ENCODE results near the gene BCL2L13.
"Not testable (repeated sequence)": the region's sequence is repeated elsewhere in the genome, so short reads cannot be mapped to it uniquely, and the experiment has no call there.

Gene BCL2L13

GRCh38 chr22:17637490-17638181 lies 921 bp upstream of the BCL2L13 start:
- DNase-seq: peak; percentile 24

- DNase-seq: no peak
Measured at GRCh38 chr22:17638182-17638431, 450 bp upstream of the BCL2L13 start.

GRCh38 chr22:17639247-17639741 lies 737 bp downstream of the BCL2L13 start:
- DNase-seq: peak; percentile 60

GRCh38 chr22:17641269-17641668 lies 2.7 kb downstream of the BCL2L13 start:
- no peak for DNase-seq

GRCh38 chr22:17642357-17642756 lies 3.8 kb downstream of the BCL2L13 start:
- not testable (repeated sequence) for DNase-seq

- DNase-seq: no peak
Measured at GRCh38 chr22:17647452-17647851, 8.9 kb downstream of the BCL2L13 start.

- DNase-seq: no peak
Measured at GRCh38 chr22:17647991-17648390, 9.4 kb downstream of the BCL2L13 start.

GRCh38 chr22:17648569-17648968 lies 10.0 kb downstream of the BCL2L13 start:
- no peak for DNase-seq

GRCh38 chr22:17655289-17655688 lies 16.7 kb downstream of the BCL2L13 start:
- DNase-seq: no peak

GRCh38 chr22:17656870-17657395 lies 18.4 kb downstream of the BCL2L13 start:
- DNase-seq: no peak

GRCh38 chr22:17664414-17665055 lies 26.0 kb downstream of the BCL2L13 start:
- no peak for DNase-seq

- DNase-seq: no peak
Measured at GRCh38 chr22:17665248-17665647, 26.7 kb downstream of the BCL2L13 start.

- DNase-seq: no peak
Measured at GRCh38 chr22:17665854-17666253, 27.3 kb downstream of the BCL2L13 start.

GRCh38 chr22:17671521-17672092 lies 33.0 kb downstream of the BCL2L13 start:
- DNase-seq: not testable (repeated sequence)

- DNase-seq: no peak
Measured at GRCh38 chr22:17672417-17672991, 33.9 kb downstream of the BCL2L13 start.

- no peak for DNase-seq
Measured at GRCh38 chr22:17674152-17674551, 35.6 kb downstream of the BCL2L13 start.

GRCh38 chr22:17675584-17675983 lies 37.0 kb downstream of the BCL2L13 start:
- DNase-seq: no peak

- no peak for DNase-seq
Measured at GRCh38 chr22:17678817-17679385, 40.3 kb downstream of the BCL2L13 start.

- no peak for DNase-seq
Measured at GRCh38 chr22:17684245-17684644, 45.7 kb downstream of the BCL2L13 start.

- no peak for DNase-seq
Measured at GRCh38 chr22:17692841-17693240, 54.3 kb downstream of the BCL2L13 start.

- DNase-seq: no peak
Measured at GRCh38 chr22:17694193-17694592, 55.6 kb downstream of the BCL2L13 start.

- DNase-seq: no peak
Measured at GRCh38 chr22:17694752-17695151, 56.2 kb downstream of the BCL2L13 start.

GRCh38 chr22:17695986-17696385 lies 57.4 kb downstream of the BCL2L13 start:
- DNase-seq: no peak

All from activated effector memory CD4-positive, alpha-beta T cell treated with anti-CD3 and anti-CD28 coated beads, Interleukin-2, amount 50 U/mL, for 16 hours (primary cell).